WTC11 (cell line): Measurements from ENCODE around the gene SLC15A1. TPM values are rescaled to one million over a fixed set of nuclear protein-coding genes. Genes with fewer than 3 reads are reported as not detected.

Experiments used
- ATAC-seq: fragments of 200-7000 bp; cut with Tn5 transposase; 2 replicates; pipeline ENCODE4 v1.10.0; 2021; ENCODE audit warnings: mild to moderate bottlenecking, moderate library complexity
- CTCF ChIA-PET: fragments of 300-600 bp; sonication (Branson Sonifier 250); formaldehyde crosslinking; loops from one replicate; lab custom pipeline; 2021; ENCODE audit warnings: antibody characterized with exemption; lab: Charles Lee
- POLR2A ChIA-PET: fragments of 350-600 bp; sonication (Branson Sonifier 250); formaldehyde crosslinking; loops from one replicate; lab custom pipeline; 2021; ENCODE audit warnings: antibody characterized with exemption; lab: Charles Lee
- DNase-seq: peaks from one replicate; pipeline ENCODE4 v3.0.0; 2021; ENCODE audit warnings: low spot score
- H3K27ac Mint-ChIP-seq: 2 replicates; pipeline ENCODE4 v1.8.0; 2021; ENCODE audit warnings: mixed read lengths
- H3K27me3 Mint-ChIP-seq: 2 replicates; pipeline ENCODE4 v1.8.0; 2021; ENCODE audit warnings: low read depth, mild to moderate bottlenecking, moderate library complexity, mixed read lengths
- H3K36me3 Mint-ChIP-seq: 2 replicates; pipeline ENCODE4 v1.8.0; 2021; ENCODE audit warnings: mixed read lengths
- H3K4me1 Mint-ChIP-seq: 2 replicates; pipeline ENCODE4 v1.8.0; 2022; ENCODE audit warnings: mixed read lengths
- H3K4me3 Mint-ChIP-seq: 2 replicates; pipeline ENCODE4 v1.8.0; 2021; ENCODE audit warnings: mild to moderate bottlenecking, moderate library complexity, mixed read lengths
- H3K9me3 Mint-ChIP-seq: 2 replicates; pipeline ENCODE4 v1.8.0; 2021; ENCODE audit warnings: mixed read lengths
- ATF3 ChIP-seq: sonication (generic); formaldehyde crosslinking; conservative IDR thresholded peaks from 2 replicates; pipeline ENCODE4 v1.8.1; 2022; ENCODE audit warnings: mild to moderate bottlenecking, missing genetic modification reagents
- CBFB ChIP-seq: sonication (generic); formaldehyde crosslinking; IDR thresholded peaks from 2 replicates; pipeline ENCODE4 v1.8.1; 2022; ENCODE audit warnings: mild to moderate bottlenecking, low read depth, missing genetic modification reagents
- ELF4 ChIP-seq: sonication (generic); formaldehyde crosslinking; IDR thresholded peaks from 2 replicates; pipeline ENCODE4 v1.8.1; 2022; ENCODE audit warnings: low read depth, mild to moderate bottlenecking, moderate library complexity, missing genetic modification reagents
- FOXK1 ChIP-seq: sonication (generic); formaldehyde crosslinking; IDR thresholded peaks from 2 replicates; pipeline ENCODE4 v1.8.0; 2022; ENCODE audit warnings: mild to moderate bottlenecking, moderate library complexity, missing genetic modification reagents
- FOXP1 ChIP-seq: sonication (generic); formaldehyde crosslinking; IDR thresholded peaks from 2 replicates; pipeline ENCODE4 v1.8.0; 2022; ENCODE audit warnings: missing genetic modification reagents, mild to moderate bottlenecking, moderate library complexity, borderline replicate concordance
- GTF2I ChIP-seq: fragments of 250-450 bp; sonication (Bioruptor Pico); conservative IDR thresholded peaks from 2 replicates; pipeline ENCODE4 v1.4.0; 2021; ENCODE audit warnings: mild to moderate bottlenecking
- HMGA2 ChIP-seq: fragments of 250-450 bp; sonication (Bioruptor Pico); IDR thresholded peaks from 2 replicates; pipeline ENCODE4 v1.4.0; 2021; ENCODE audit warnings: mild to moderate bottlenecking, moderate library complexity
- PREB ChIP-seq: sonication (generic); formaldehyde crosslinking; IDR thresholded peaks from 2 replicates; pipeline ENCODE4 v1.8.1; 2022; ENCODE audit warnings: mild to moderate bottlenecking, missing genetic modification reagents, moderate library complexity, borderline replicate concordance
- TCF7 ChIP-seq: sonication (generic); formaldehyde crosslinking; IDR thresholded peaks from 2 replicates; pipeline ENCODE4 v1.8.0; 2022; ENCODE audit warnings: mild to moderate bottlenecking, low read depth, missing genetic modification reagents, moderate library complexity
- ZBTB43 ChIP-seq: sonication (generic); formaldehyde crosslinking; IDR thresholded peaks from 2 replicates; pipeline ENCODE4 v1.8.1; 2023; ENCODE audit warnings: mild to moderate bottlenecking, missing genetic modification reagents
- ZSCAN18 ChIP-seq: fragments of 250-450 bp; sonication (Bioruptor Pico); IDR thresholded peaks from 2 replicates; pipeline ENCODE4 v2.1.2; 2022; ENCODE audit warnings: mild to moderate bottlenecking, moderate library complexity
- total RNA-seq: library from RNA; stranded (reverse); gene quantifications from 3 replicates; pipeline ENCODE4 v1.2.3, GENCODE V29; 2021
- TF ChIP-seq, protein P1 (sequence below): fragments of 250-450 bp; sonication (Bioruptor Pico); IDR thresholded peaks from 2 replicates; pipeline ENCODE4 v1.9.0; 2021; ENCODE audit warnings: mild to moderate bottlenecking
- TF ChIP-seq, protein P2 (sequence below): fragments of 250-450 bp; sonication (Bioruptor Pico); IDR thresholded peaks from 2 replicates; pipeline ENCODE4 v1.8.0; 2021; ENCODE audit warnings: mild to moderate bottlenecking
- TF ChIP-seq, protein P3 (sequence below): sonication (generic); formaldehyde crosslinking; IDR thresholded peaks from 2 replicates; pipeline ENCODE4 v1.8.0; 2023; ENCODE audit warnings: mild to moderate bottlenecking, missing genetic modification reagents

The SLC15A1 gene
- total RNA-seq, 1 experiment from 2014 or later, result 2.3 TPM

GRCh38 chr13:98786023-98786422, 33.6 kb upstream of the SLC15A1 start (continued):
- TF ChIP-seq, protein P1, sequence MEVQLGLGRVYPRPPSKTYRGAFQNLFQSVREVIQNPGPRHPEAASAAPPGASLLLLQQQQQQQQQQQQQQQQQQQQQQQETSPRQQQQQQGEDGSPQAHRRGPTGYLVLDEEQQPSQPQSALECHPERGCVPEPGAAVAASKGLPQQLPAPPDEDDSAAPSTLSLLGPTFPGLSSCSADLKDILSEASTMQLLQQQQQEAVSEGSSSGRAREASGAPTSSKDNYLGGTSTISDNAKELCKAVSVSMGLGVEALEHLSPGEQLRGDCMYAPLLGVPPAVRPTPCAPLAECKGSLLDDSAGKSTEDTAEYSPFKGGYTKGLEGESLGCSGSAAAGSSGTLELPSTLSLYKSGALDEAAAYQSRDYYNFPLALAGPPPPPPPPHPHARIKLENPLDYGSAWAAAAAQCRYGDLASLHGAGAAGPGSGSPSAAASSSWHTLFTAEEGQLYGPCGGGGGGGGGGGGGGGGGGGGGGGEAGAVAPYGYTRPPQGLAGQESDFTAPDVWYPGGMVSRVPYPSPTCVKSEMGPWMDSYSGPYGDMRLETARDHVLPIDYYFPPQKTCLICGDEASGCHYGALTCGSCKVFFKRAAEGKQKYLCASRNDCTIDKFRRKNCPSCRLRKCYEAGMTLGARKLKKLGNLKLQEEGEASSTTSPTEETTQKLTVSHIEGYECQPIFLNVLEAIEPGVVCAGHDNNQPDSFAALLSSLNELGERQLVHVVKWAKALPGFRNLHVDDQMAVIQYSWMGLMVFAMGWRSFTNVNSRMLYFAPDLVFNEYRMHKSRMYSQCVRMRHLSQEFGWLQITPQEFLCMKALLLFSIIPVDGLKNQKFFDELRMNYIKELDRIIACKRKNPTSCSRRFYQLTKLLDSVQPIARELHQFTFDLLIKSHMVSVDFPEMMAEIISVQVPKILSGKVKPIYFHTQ (CRISPR knock-in tag), result no peak
- TF ChIP-seq PREB (no peak), GTF2I (no peak), CBFB (no peak), FOXP1 (CRISPR knock-in tag) (no peak), FOXK1 (CRISPR knock-in tag) (no peak), TCF7 (CRISPR knock-in tag) (no peak), ELF4 (CRISPR knock-in tag) (no peak), ZSCAN18 (CRISPR knock-in tag) (no peak), ATF3 (CRISPR knock-in tag) (no peak)
- TF ChIP-seq, protein P2, sequence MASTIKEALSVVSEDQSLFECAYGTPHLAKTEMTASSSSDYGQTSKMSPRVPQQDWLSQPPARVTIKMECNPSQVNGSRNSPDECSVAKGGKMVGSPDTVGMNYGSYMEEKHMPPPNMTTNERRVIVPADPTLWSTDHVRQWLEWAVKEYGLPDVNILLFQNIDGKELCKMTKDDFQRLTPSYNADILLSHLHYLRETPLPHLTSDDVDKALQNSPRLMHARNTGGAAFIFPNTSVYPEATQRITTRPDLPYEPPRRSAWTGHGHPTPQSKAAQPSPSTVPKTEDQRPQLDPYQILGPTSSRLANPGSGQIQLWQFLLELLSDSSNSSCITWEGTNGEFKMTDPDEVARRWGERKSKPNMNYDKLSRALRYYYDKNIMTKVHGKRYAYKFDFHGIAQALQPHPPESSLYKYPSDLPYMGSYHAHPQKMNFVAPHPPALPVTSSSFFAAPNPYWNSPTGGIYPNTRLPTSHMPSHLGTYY (CRISPR knock-in tag), result no peak
- TF ChIP-seq, protein P3, sequence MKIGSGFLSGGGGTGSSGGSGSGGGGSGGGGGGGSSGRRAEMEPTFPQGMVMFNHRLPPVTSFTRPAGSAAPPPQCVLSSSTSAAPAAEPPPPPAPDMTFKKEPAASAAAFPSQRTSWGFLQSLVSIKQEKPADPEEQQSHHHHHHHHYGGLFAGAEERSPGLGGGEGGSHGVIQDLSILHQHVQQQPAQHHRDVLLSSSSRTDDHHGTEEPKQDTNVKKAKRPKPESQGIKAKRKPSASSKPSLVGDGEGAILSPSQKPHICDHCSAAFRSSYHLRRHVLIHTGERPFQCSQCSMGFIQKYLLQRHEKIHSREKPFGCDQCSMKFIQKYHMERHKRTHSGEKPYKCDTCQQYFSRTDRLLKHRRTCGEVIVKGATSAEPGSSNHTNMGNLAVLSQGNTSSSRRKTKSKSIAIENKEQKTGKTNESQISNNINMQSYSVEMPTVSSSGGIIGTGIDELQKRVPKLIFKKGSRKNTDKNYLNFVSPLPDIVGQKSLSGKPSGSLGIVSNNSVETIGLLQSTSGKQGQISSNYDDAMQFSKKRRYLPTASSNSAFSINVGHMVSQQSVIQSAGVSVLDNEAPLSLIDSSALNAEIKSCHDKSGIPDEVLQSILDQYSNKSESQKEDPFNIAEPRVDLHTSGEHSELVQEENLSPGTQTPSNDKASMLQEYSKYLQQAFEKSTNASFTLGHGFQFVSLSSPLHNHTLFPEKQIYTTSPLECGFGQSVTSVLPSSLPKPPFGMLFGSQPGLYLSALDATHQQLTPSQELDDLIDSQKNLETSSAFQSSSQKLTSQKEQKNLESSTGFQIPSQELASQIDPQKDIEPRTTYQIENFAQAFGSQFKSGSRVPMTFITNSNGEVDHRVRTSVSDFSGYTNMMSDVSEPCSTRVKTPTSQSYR, result no peak

- ATAC-seq (no peak), DNase-seq (no peak)
- TF ChIP-seq, protein P1 (CRISPR knock-in tag), result no peak
- no peak for TF ChIP-seq ZBTB43 (CRISPR knock-in tag)
- no peak for TF ChIP-seq PREB
- TF ChIP-seq HMGA2, result no peak
- peaks cover 20% of the 10 kb centered on the region for H3K9me3 Mint-ChIP-seq
- peaks cover 6% of the 10 kb centered on the region for H3K4me1 Mint-ChIP-seq
- no peaks in the 10 kb centered on the region; the same call in 1 of the 2 replicates for H3K27me3 Mint-ChIP-seq
- ChIA-PET POLR2A (no interaction called here), CTCF (no interaction called here)
- no peak overlapping the region for H3K27ac Mint-ChIP-seq
- no peaks in the 10 kb centered on the region for H3K36me3 Mint-ChIP-seq
- H3K4me3 Mint-ChIP-seq, result no peak overlapping the region
These were observed 32.9 kb upstream of the SLC15A1 start for GRCh38 chr13:98785405-98785804.
